H9 (cell line): Measurements from ENCODE around the gene NXPH3. TPM values are rescaled to one million over a fixed set of nuclear protein-coding genes. Genes with fewer than 3 reads are reported as not detected.

Source experiments
- DNase-seq: peaks from one replicate; pipeline ENCODE4 v3.0.0-alpha.2; 2017
- H2AFZ ChIP-seq: one replicate; pipeline ENCODE4 v1.6.1; 2013; ENCODE audit warnings: mild to moderate bottlenecking, low read length, control low read depth, moderate library complexity
- H2AK5ac ChIP-seq: 2 replicates; pipeline ENCODE4 v1.6.1; 2013; ENCODE audit warnings: low read length, control low read depth, mixed read lengths; ENCODE audit not compliant: insufficient read length
- H2BK120ac ChIP-seq: one replicate; pipeline ENCODE4 v1.6.1; 2013; ENCODE audit warnings: low read depth, mild to moderate bottlenecking, low read length, control low read depth, inconsistent platforms; ENCODE audit not compliant: poor library complexity, severe bottlenecking
- H2BK12ac ChIP-seq: 2 replicates; pipeline ENCODE4 v1.6.1; 2013; ENCODE audit warnings: low read length, control low read depth, mixed read lengths, low read depth; ENCODE audit not compliant: insufficient read length
- H2BK15ac ChIP-seq: 2 replicates; pipeline ENCODE4 v1.6.1; 2013; ENCODE audit warnings: low read depth, low read length, control low read depth
- H2BK20ac ChIP-seq: one replicate; pipeline ENCODE4 v1.6.1; 2013; ENCODE audit warnings: low read depth, mild to moderate bottlenecking, low read length, control low read depth, inconsistent platforms; ENCODE audit not compliant: poor library complexity, severe bottlenecking
- H2BK5ac ChIP-seq: 2 replicates; pipeline ENCODE4 v1.6.1; 2013; ENCODE audit warnings: low read length, control low read depth, mixed read lengths; ENCODE audit not compliant: insufficient read length
- H3K14ac ChIP-seq: 2 replicates; pipeline ENCODE4 v1.6.1; 2013; ENCODE audit warnings: low read length, control low read depth; ENCODE audit not compliant: insufficient read depth
- H3K18ac ChIP-seq: 2 replicates; pipeline ENCODE4 v1.6.1; 2013; ENCODE audit warnings: low read depth, mild to moderate bottlenecking, mixed read lengths, low read length, control low read depth; ENCODE audit not compliant: insufficient read length
- H3K23ac ChIP-seq: 2 replicates; pipeline ENCODE4 v1.6.1; 2013; ENCODE audit warnings: low read length, control low read depth, mixed read lengths, low read depth; ENCODE audit not compliant: insufficient read length
- H3K23me2 ChIP-seq: 2 replicates; pipeline ENCODE4 v1.6.1; 2013; ENCODE audit warnings: low read depth, mild to moderate bottlenecking, mixed read lengths, low read length, control low read depth; ENCODE audit not compliant: insufficient read length, poor library complexity, severe bottlenecking
- H3K27ac ChIP-seq: 2 replicates; pipeline ENCODE4 v1.5.1; 2013; ENCODE audit warnings: low read length, control low read depth, mixed read lengths, low read depth; ENCODE audit not compliant: insufficient read length
- H3K27me3 ChIP-seq: 2 replicates; pipeline ENCODE4 v1.6.1; 2013; ENCODE audit warnings: low read length, control low read depth, inconsistent platforms; ENCODE audit not compliant: insufficient read depth
- H3K4ac ChIP-seq: 2 replicates; pipeline ENCODE4 v1.6.1; 2013; ENCODE audit warnings: low read depth, mild to moderate bottlenecking, control low read depth, inconsistent platforms, low read length, moderate library complexity
- H3K4me1 ChIP-seq: 2 replicates; pipeline ENCODE4 v1.6.1; 2013; ENCODE audit warnings: low read length, control low read depth, inconsistent platforms; ENCODE audit not compliant: insufficient read depth
- H3K4me2 ChIP-seq: 2 replicates; pipeline ENCODE4 v1.6.1; 2013; ENCODE audit warnings: low read length, control low read depth, mixed read lengths; ENCODE audit not compliant: insufficient read length, insufficient read depth
- H3K56ac ChIP-seq: 2 replicates; pipeline ENCODE4 v1.6.1; 2013; ENCODE audit warnings: low read depth, mild to moderate bottlenecking, mixed read lengths, low read length, control low read depth; ENCODE audit not compliant: insufficient read length
- H3K79me1 ChIP-seq: 2 replicates; pipeline ENCODE4 v1.6.1; 2013; ENCODE audit warnings: low read depth, mild to moderate bottlenecking, moderate library complexity, low read length, control low read depth, inconsistent platforms; ENCODE audit not compliant: insufficient read depth, poor library complexity, severe bottlenecking
- H3K79me2 ChIP-seq: 2 replicates; pipeline ENCODE4 v1.6.1; 2013; ENCODE audit warnings: low read length, control low read depth, inconsistent platforms; ENCODE audit not compliant: insufficient read depth
- H3K9ac ChIP-seq: 2 replicates; pipeline ENCODE4 v1.6.1; 2013; ENCODE audit warnings: low read length, control low read depth, mixed read lengths; ENCODE audit not compliant: insufficient read length; ENCODE audit errors: extremely low read depth
- H3K9me3 ChIP-seq: one replicate; pipeline ENCODE4 v1.6.1; 2013; ENCODE audit warnings: low read depth, low read length, inconsistent platforms; ENCODE audit not compliant: control insufficient read depth
- H3T11ph ChIP-seq: one replicate; pipeline ENCODE4 v1.6.1; 2013; ENCODE audit warnings: mild to moderate bottlenecking, low read length, control low read depth, inconsistent platforms
- H4K20me1 ChIP-seq: one replicate; pipeline ENCODE4 v1.6.1; 2013; ENCODE audit not compliant: control insufficient read depth, insufficient read length, insufficient read depth
- H4K5ac ChIP-seq: 2 replicates; pipeline ENCODE4 v1.6.1; 2013; ENCODE audit warnings: low read depth, mild to moderate bottlenecking, mixed read lengths, low read length, control low read depth; ENCODE audit not compliant: insufficient read length
- H4K8ac ChIP-seq: replicated peaks from 2 replicates; pipeline ENCODE4 v1.6.1; 2013; ENCODE audit warnings: low read length, control low read depth, mixed read lengths, low read depth; ENCODE audit not compliant: insufficient read length
- H4K91ac ChIP-seq: 2 replicates; pipeline ENCODE4 v1.6.1; 2013; ENCODE audit warnings: low read depth, mild to moderate bottlenecking, moderate library complexity, mixed read lengths, low read length, control low read depth; ENCODE audit not compliant: insufficient read length
- H3K27ac Mint-ChIP-seq, 3 experiments: 2 replicates in 2 of 3; 3 replicates in 1 of 3; pipeline ENCODE4 v1.8.0; 2020 to 2021; ENCODE audit warnings: mixed read lengths in 3 of 3, mild to moderate bottlenecking in 1 of 3, moderate library complexity in 1 of 3
- H3K27me3 Mint-ChIP-seq: 2 replicates; pipeline ENCODE4 v1.8.0; 2021; ENCODE audit warnings: low read depth, mild to moderate bottlenecking, moderate library complexity, mixed read lengths
- H3K36me3 Mint-ChIP-seq, 3 experiments: 2 replicates in 2 of 3; 3 replicates in 1 of 3; pipeline ENCODE4 v1.8.0; 2020 to 2021; ENCODE audit warnings: low read depth in 3 of 3, mixed read lengths in 3 of 3; ENCODE audit not compliant: insufficient read depth in 1 of 3
- H3K4me1 Mint-ChIP-seq, 2 experiments: 2 replicates each; pipeline ENCODE4 v1.8.0; 2020; ENCODE audit warnings: mixed read lengths in 2 of 2
- H3K4me3 Mint-ChIP-seq, 2 experiments: 2 replicates in 1 of 2; 3 replicates in 1 of 2; pipeline ENCODE4 v1.8.0; 2020 to 2021; ENCODE audit warnings: mild to moderate bottlenecking in 2 of 2, mixed read lengths in 2 of 2, moderate library complexity in 1 of 2
- H3K9me3 Mint-ChIP-seq, 2 experiments: 2 replicates in 1 of 2; 3 replicates in 1 of 2; pipeline ENCODE4 v1.8.0; 2020; ENCODE audit warnings: mild to moderate bottlenecking in 2 of 2, mixed read lengths in 2 of 2, moderate library complexity in 1 of 2
- CTCF ChIP-seq: fragments of 200-600 bp; sonication (generic); conservative IDR thresholded peaks from 3 replicates; pipeline ENCODE4 v1.8.0; 2021; ENCODE audit warnings: antibody characterized with exemption, mild to moderate bottlenecking
- WGBS: extraction: QIAGEN DNeasy Blood & Tissue Kit; methylation state at CpG from one replicate; pipeline ENCODE4 v1.1.7; 2013; ENCODE audit warnings: missing lambda C conversion rate, low lambda C conversion rate, mixed read lengths; ENCODE audit not compliant: insufficient read length; ENCODE audit errors: extremely low coverage; 5-methylcytosine and 5-hydroxymethylcytosine counted together
- total RNA-seq: library from RNA; stranded (reverse); gene quantifications from 2 replicates; pipeline ENCODE4 v1.2.1, GENCODE V29; 2021

Gene NXPH3
- total RNA-seq, 1 experiment from 2014 or later = 1.3 TPM

GRCh38 chr17:49556223-49556943 is 19.3 kb upstream of the NXPH3 start:
- H3K56ac ChIP-seq = no peak overlapping the region
- no peak overlapping the region for H4K5ac ChIP-seq
- no CpG with 5 or more reads among the region's 30 CpGs for WGBS
- no peaks in the 10 kb centered on the region for H3K9me3 Mint-ChIP-seq
- no peak overlapping the region for H3K4me2 ChIP-seq
- H4K91ac ChIP-seq = no peak overlapping the region
- H3K27me3 ChIP-seq = no peaks in the 10 kb centered on the region; the same call in 1 of the 2 replicates
- H3K79me1 ChIP-seq = no peaks in the 10 kb centered on the region
- peak; percentile 100 for TF ChIP-seq CTCF
- no peaks in the 10 kb centered on the region for H3K79me2 ChIP-seq
- H3K27ac ChIP-seq = no peak overlapping the region
- H3K4me1 Mint-ChIP-seq = peaks cover 10 to 14% of the 10 kb centered on the region in 2 experiments
- peaks cover 17% of the 10 kb centered on the region for H3K27me3 Mint-ChIP-seq
- no peak overlapping the region for H2BK20ac ChIP-seq
- H3K4me1 ChIP-seq = no peaks in the 10 kb centered on the region
- no peaks in the 10 kb centered on the region for H3K23me2 ChIP-seq
- H3K14ac ChIP-seq = no peak overlapping the region
- H3K23ac ChIP-seq = no peak overlapping the region
- no peak overlapping the region for H2BK15ac ChIP-seq
- H3K9ac ChIP-seq = no peak overlapping the region
- H3T11ph ChIP-seq = no peak overlapping the region
- no peak overlapping the region for H3K27ac Mint-ChIP-seq
- no peaks in the 10 kb centered on the region for H3K36me3 Mint-ChIP-seq
- no peak overlapping the region for H3K4me3 Mint-ChIP-seq
- no peak overlapping the region for H2BK12ac ChIP-seq
- no peak overlapping the region for H2BK120ac ChIP-seq
- no peak overlapping the region for H3K4ac ChIP-seq
- H4K8ac ChIP-seq = no peak overlapping the region
- no peak overlapping the region for H2BK5ac ChIP-seq
- peak; percentile 96 for DNase-seq
- H4K20me1 ChIP-seq = no peaks in the 10 kb centered on the region
- no peak overlapping the region for H2AK5ac ChIP-seq
- no peak overlapping the region for H2AFZ ChIP-seq
- no peaks in the 10 kb centered on the region for H3K9me3 ChIP-seq
- H3K18ac ChIP-seq = no peak overlapping the region
